Hepatocyte (in vitro differentiated cells): ENCODE results near the gene SUMF1. TPM values are rescaled to one million over a fixed set of nuclear protein-coding genes. Genes with fewer than 3 reads are reported as not detected.

Source experiments
- DNase-seq: peaks from one replicate; pipeline ENCODE4 v3.0.0-alpha.2; 2016; ENCODE audit warnings: low spot score
- H2AFZ ChIP-seq: fragments of 200-600 bp; sonication (generic); 2 replicates; pipeline ENCODE4 v1.6.0; 2016; ENCODE audit warnings: antibody characterized with exemption, mild to moderate bottlenecking
- H3K27ac ChIP-seq: fragments of 200-600 bp; sonication (generic); 2 replicates; pipeline ENCODE4 v1.5.1; 2016; ENCODE audit warnings: mild to moderate bottlenecking
- H3K27me3 ChIP-seq: fragments of 200-600 bp; sonication (generic); 2 replicates; pipeline ENCODE4 v1.6.1; 2016
- H3K36me3 ChIP-seq: fragments of 200-600 bp; sonication (generic); replicated peaks from 2 replicates; pipeline ENCODE4 v1.5.1; 2016; ENCODE audit warnings: low read depth; ENCODE audit not compliant: insufficient read depth
- H3K4me1 ChIP-seq: fragments of 200-600 bp; sonication (generic); 2 replicates; pipeline ENCODE4 v1.5.1; 2016; ENCODE audit warnings: mild to moderate bottlenecking, moderate library complexity; ENCODE audit not compliant: insufficient read depth
- H3K4me2 ChIP-seq: fragments of 200-600 bp; sonication (generic); 2 replicates; pipeline ENCODE4 v1.6.0; 2016
- H3K4me3 ChIP-seq: fragments of 200-600 bp; sonication (generic); 2 replicates; pipeline ENCODE4 v1.5.1; 2016; ENCODE audit warnings: mild to moderate bottlenecking
- H3K79me2 ChIP-seq: fragments of 200-600 bp; sonication (generic); 2 replicates; pipeline ENCODE4 v1.6.0; 2017; ENCODE audit warnings: mild to moderate bottlenecking
- H3K9me2 ChIP-seq: fragments of 200-600 bp; sonication (generic); replicated peaks from 2 replicates; pipeline ENCODE4 v1.6.0; 2017; ENCODE audit warnings: mild to moderate bottlenecking; ENCODE audit not compliant: insufficient read depth
- H3K9me3 ChIP-seq: fragments of 200-600 bp; sonication (generic); 2 replicates; pipeline ENCODE4 v1.5.1; 2016; ENCODE audit warnings: low read depth, mild to moderate bottlenecking
- H4K20me1 ChIP-seq: fragments of 200-600 bp; sonication (generic); 2 replicates; pipeline ENCODE4 v1.6.0; 2016; ENCODE audit warnings: mild to moderate bottlenecking; ENCODE audit not compliant: insufficient read depth, poor library complexity, severe bottlenecking
- EZH2 ChIP-seq: fragments of 200-600 bp; sonication (generic); IDR thresholded peaks from 2 replicates; pipeline ENCODE4 v1.6.1; 2016; ENCODE audit warnings: antibody characterized with exemption, mild to moderate bottlenecking, borderline replicate concordance
- EZH2phosphoT487 ChIP-seq: fragments of 200-600 bp; sonication (generic); IDR thresholded peaks from one replicate; pipeline ENCODE4 v1.6.1; 2018; ENCODE audit warnings: antibody characterized with exemption, mild to moderate bottlenecking, low read depth, moderate library complexity; ENCODE audit not compliant: unreplicated experiment, severe bottlenecking
- WGBS: methylation state at CpG from one replicate; pipeline ENCODE4 v1.1.6; 2016; ENCODE audit warnings: low lambda C conversion rate; ENCODE audit errors: missing lambda C conversion rate; 5-methylcytosine and 5-hydroxymethylcytosine counted together
- polyA plus RNA-seq: library from polyadenylated mRNA; unstranded; fragments of >200 nt; fragmentation: Nextera tagmentation; extraction: Ambion mirVana; gene quantifications from 2 replicates; pipeline ENCODE4 v1.2.1, GENCODE V29; 2016
- total RNA-seq: library from RNA; depleted of rRNA; stranded (reverse); fragments of >200 nt; gene quantifications from 2 replicates; pipeline ENCODE4 v1.2.3, GENCODE V29; 2014
- TF ChIP-seq, protein P1 (sequence below): fragments of 200-600 bp; sonication (generic); IDR thresholded peaks from 2 replicates; pipeline ENCODE4 v1.5.1; 2016; ENCODE audit warnings: antibody characterized with exemption, mild to moderate bottlenecking; ENCODE audit not compliant: poor library complexity

The SUMF1 gene
- total and polyA plus RNA-seq, 2 experiments from 2014 or later = 55.5 to 59.0 TPM

DNA sequence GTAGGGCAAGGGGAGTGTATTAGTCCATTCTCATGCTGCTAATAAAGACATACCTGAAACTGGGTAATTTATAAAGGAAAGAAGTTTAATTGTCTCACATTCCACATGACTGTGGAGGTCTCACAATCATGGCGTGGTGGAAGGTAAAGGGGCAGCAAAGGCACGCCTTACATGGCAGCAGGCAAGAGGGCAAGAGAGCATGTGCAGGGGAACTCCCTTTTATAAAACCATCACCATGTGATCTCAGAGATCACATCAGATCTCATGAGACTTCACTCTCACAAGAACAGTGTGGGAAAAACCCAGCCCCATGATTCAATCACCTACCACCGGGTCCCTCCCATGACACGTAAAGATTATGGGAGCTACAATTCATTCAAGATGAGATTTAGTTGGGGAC, 41.4 kb downstream of the SUMF1 start:
- H3K27ac ChIP-seq = peak overlapping the region; percentile 55
- H4K20me1 ChIP-seq = no peaks in the 10 kb centered on the region
- no peak for TF ChIP-seq EZH2phosphoT487
- TF ChIP-seq EZH2 = no peak
- TF ChIP-seq, protein P1, sequence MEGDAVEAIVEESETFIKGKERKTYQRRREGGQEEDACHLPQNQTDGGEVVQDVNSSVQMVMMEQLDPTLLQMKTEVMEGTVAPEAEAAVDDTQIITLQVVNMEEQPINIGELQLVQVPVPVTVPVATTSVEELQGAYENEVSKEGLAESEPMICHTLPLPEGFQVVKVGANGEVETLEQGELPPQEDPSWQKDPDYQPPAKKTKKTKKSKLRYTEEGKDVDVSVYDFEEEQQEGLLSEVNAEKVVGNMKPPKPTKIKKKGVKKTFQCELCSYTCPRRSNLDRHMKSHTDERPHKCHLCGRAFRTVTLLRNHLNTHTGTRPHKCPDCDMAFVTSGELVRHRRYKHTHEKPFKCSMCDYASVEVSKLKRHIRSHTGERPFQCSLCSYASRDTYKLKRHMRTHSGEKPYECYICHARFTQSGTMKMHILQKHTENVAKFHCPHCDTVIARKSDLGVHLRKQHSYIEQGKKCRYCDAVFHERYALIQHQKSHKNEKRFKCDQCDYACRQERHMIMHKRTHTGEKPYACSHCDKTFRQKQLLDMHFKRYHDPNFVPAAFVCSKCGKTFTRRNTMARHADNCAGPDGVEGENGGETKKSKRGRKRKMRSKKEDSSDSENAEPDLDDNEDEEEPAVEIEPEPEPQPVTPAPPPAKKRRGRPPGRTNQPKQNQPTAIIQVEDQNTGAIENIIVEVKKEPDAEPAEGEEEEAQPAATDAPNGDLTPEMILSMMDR = no peak
- no peak for DNase-seq
- peaks cover 3% of the 10 kb centered on the region for H3K79me2 ChIP-seq
- no peak overlapping the region for H2AFZ ChIP-seq
- no peaks in the 10 kb centered on the region for H3K27me3 ChIP-seq
- H3K4me3 ChIP-seq = no peak overlapping the region
- H3K4me2 ChIP-seq = no peak overlapping the region
- 94% methylated on average over 4 of the region's 4 CpGs for WGBS
- H3K9me3 ChIP-seq = no peaks in the 10 kb centered on the region
- H3K9me2 ChIP-seq = no peaks in the 10 kb centered on the region
- peaks cover 13% of the 10 kb centered on the region for H3K4me1 ChIP-seq
- no peaks in the 10 kb centered on the region for H3K36me3 ChIP-seq

DNA sequence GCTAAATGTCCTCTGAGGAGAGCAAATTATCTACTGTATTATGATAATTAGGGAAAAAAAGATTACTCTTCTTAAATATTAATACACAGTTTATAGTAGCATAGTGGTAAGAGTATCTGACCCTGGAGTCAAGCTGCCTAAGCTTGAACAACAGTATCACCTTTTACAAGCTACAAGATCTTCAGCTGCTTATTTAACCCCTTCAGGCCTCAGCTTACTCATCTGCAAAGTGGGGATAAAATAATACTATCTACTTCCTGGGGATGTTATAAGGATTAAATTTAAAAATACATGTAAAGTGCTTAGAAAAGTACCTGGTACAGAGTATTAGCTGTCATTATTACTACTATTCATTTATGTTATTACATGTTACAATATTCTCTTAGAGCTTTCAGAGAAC, 42.0 kb downstream of the SUMF1 start:
- H3K27ac ChIP-seq = no peak overlapping the region
- no peak overlapping the region for H2AFZ ChIP-seq
- no peak overlapping the region for H3K4me2 ChIP-seq
- H3K9me2 ChIP-seq = no peaks in the 10 kb centered on the region
- no peaks in the 10 kb centered on the region for H3K27me3 ChIP-seq
- TF ChIP-seq EZH2phosphoT487 (no peak), EZH2 (no peak)
- TF ChIP-seq, protein P1 = no peak
- no peaks in the 10 kb centered on the region for H4K20me1 ChIP-seq
- H3K4me1 ChIP-seq = peaks cover 13% of the 10 kb centered on the region
- peaks cover 3% of the 10 kb centered on the region for H3K79me2 ChIP-seq
- no peak for DNase-seq
- no peak overlapping the region for H3K4me3 ChIP-seq
- no peaks in the 10 kb centered on the region for H3K36me3 ChIP-seq
- no peaks in the 10 kb centered on the region for H3K9me3 ChIP-seq

DNA sequence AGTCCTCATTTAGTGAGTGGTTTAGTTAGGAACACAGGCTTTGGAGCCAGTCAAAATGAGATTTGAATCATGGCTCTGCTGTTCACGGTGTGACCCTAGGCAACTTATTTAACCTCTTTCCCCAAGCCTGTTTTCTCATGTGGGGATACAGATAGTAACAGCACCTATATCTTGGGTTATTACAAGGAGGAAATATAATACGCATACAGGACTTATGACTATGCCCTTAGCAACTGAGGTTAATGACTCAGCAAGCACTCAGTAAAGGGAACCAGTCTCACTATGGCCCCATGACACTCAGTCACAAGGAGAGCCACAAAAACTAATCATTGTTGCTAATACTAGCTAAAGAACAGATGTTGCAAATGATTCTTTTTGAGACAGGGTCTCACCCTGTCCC, 45.9 kb downstream of the SUMF1 start:
- Histone ChIP-seq H3K36me3 (no peaks in the 10 kb centered on the region), H4K20me1 (no peaks in the 10 kb centered on the region), H3K9me2 (no peaks in the 10 kb centered on the region), H3K27ac (no peak overlapping the region), H3K9me3 (no peaks in the 10 kb centered on the region), H3K4me2 (no peak overlapping the region), H3K79me2 (peaks cover 3% of the 10 kb centered on the region), H3K27me3 (no peaks in the 10 kb centered on the region), H3K4me3 (no peak overlapping the region), H2AFZ (no peak overlapping the region), H3K4me1 (peaks cover 2% of the 10 kb centered on the region)
- no peak for DNase-seq
- 88% methylated on average over 2 of the region's 2 CpGs for WGBS
- no peak for TF ChIP-seq EZH2

DNA sequence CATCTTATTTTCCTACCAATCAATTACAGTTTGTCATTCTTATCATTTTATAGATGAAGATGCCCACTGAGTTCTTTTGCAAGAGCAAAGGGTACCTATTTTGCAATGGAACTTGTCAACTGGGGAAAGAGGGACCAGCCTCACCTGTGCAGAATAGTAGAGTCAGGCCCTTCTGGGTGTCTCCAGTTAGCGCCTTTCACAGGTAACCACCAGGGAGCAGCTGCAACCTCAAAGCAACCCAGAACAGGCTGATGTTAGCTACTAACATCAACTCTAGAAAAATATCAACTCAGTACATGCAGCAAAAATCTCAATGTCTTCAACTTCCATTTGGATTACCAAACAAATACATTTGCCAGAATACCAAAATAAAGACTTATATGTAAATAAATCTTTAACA, 47.1 kb downstream of the SUMF1 start:
- no peaks in the 10 kb centered on the region for H3K79me2 ChIP-seq
- no peak overlapping the region for H3K4me3 ChIP-seq
- TF ChIP-seq EZH2phosphoT487 = no peak
- TF ChIP-seq, protein P1 = no peak
- no peak for TF ChIP-seq EZH2
- H3K9me3 ChIP-seq = no peaks in the 10 kb centered on the region
- H4K20me1 ChIP-seq = no peaks in the 10 kb centered on the region
- no peak overlapping the region for H3K4me2 ChIP-seq
- H3K27ac ChIP-seq = no peak overlapping the region
- H3K4me1 ChIP-seq = no peaks in the 10 kb centered on the region
- no peaks in the 10 kb centered on the region for H3K27me3 ChIP-seq
- no peak overlapping the region for H2AFZ ChIP-seq
- H3K9me2 ChIP-seq = no peaks in the 10 kb centered on the region
- 100% methylated on average over 1 of the region's 1 CpG for WGBS
- no peak for DNase-seq
- no peaks in the 10 kb centered on the region for H3K36me3 ChIP-seq
